OCI-LY3 (cell line): Measurements from ENCODE around the gene DPYD.

Source experiments
- H2AFZ ChIP-seq: fragments of 200-600, 300-600 bp; shearing (Covaris generic); 2 replicates; pipeline ENCODE4 v1.6.0; 2014; ENCODE audit warnings: antibody characterized with exemption, low read depth, low read length
- H3K27ac ChIP-seq: fragments of 200-600, 300-600 bp; sonication (generic); 2 replicates; pipeline ENCODE4 v1.5.1; 2014; ENCODE audit warnings: mild to moderate bottlenecking, low read length, moderate library complexity, mixed read lengths
- H3K27me3 ChIP-seq: fragments of 200-600, 300-600 bp; sonication (generic); 2 replicates; pipeline ENCODE4 v1.6.1; 2014; ENCODE audit warnings: low read depth, low read length, mixed read lengths
- H3K36me3 ChIP-seq: fragments of 200-600, 300-600 bp; sonication (generic); replicated peaks from 2 replicates; pipeline ENCODE3; 2014; ENCODE audit warnings: low read depth, low read length, mixed read lengths
- H3K4me1 ChIP-seq: fragments of 300-600, 200-600 bp; sonication (generic); 2 replicates; pipeline ENCODE4 v1.6.1; 2014; ENCODE audit warnings: low read length, mixed read lengths
- H3K4me2 ChIP-seq: fragments of 200-600, 300-600 bp; sonication (generic); 2 replicates; pipeline ENCODE4 v1.6.1; 2014; ENCODE audit warnings: low read length, mixed read lengths
- H3K4me3 ChIP-seq: fragments of 300-600, 200-600 bp; sonication (generic); 2 replicates; pipeline ENCODE4 v1.5.1; 2014; ENCODE audit warnings: antibody characterized with exemption, mild to moderate bottlenecking, low read length, moderate library complexity
- H3K79me2 ChIP-seq: fragments of 300-600, 200-600 bp; shearing (Covaris generic); 2 replicates; pipeline ENCODE4 v1.6.1; 2014; ENCODE audit warnings: mild to moderate bottlenecking, low read length, mixed read lengths
- H3K9ac ChIP-seq: fragments of 300-600, 200-600 bp; shearing (Covaris generic); 2 replicates; pipeline ENCODE4 v1.6.0; 2014; ENCODE audit warnings: mild to moderate bottlenecking, low read length, moderate library complexity
- H3K9me3 ChIP-seq: fragments of 200-600, 300-600 bp; shearing (Covaris generic); 2 replicates; pipeline ENCODE4 v1.6.1; 2014; ENCODE audit warnings: low read length, mixed read lengths; ENCODE audit not compliant: insufficient read depth
- H4K20me1 ChIP-seq: fragments of 200-600, 300-600 bp; sonication (generic); 2 replicates; pipeline ENCODE4 v1.6.1; 2016; ENCODE audit warnings: low read length, mixed read lengths; ENCODE audit not compliant: insufficient read depth
- CTCF ChIP-seq: fragments of 200-600, 300-600 bp; sonication (generic); IDR thresholded peaks from 2 replicates; pipeline ENCODE4 v1.5.1; 2014; ENCODE audit warnings: antibody characterized with exemption, low read length, low read depth
- EZH2phosphoT487 ChIP-seq: fragments of 200-600 bp; shearing (Covaris generic); IDR thresholded peaks from 2 replicates; pipeline ENCODE4 v1.6.1; 2018; ENCODE audit warnings: antibody characterized with exemption, mixed run types, low read depth

Gene DPYD

GRCh38 chr1:97901017-97901658 lies 19.7 kb downstream of the DPYD start:
- Histone ChIP-seq H3K4me1 (no peaks in the 10 kb centered on the region), H3K36me3 (no peaks in the 10 kb centered on the region), H3K27ac (no peak overlapping the region), H3K4me3 (no peak overlapping the region), H3K79me2 (no peaks in the 10 kb centered on the region), H3K9me3 (no peaks in the 10 kb centered on the region), H2AFZ (no peak overlapping the region), H3K4me2 (no peak overlapping the region), H3K9ac (no peak overlapping the region), H3K27me3 (no peaks in the 10 kb centered on the region), H4K20me1 (no peaks in the 10 kb centered on the region)
- TF ChIP-seq EZH2phosphoT487: no peak
- TF ChIP-seq CTCF: no peak

- no peak for TF ChIP-seq CTCF
- TF ChIP-seq EZH2phosphoT487: no peak
- H3K4me2 ChIP-seq: no peak overlapping the region
- no peak overlapping the region for H2AFZ ChIP-seq
- H3K9ac ChIP-seq: no peak overlapping the region
- no peak overlapping the region for H3K4me3 ChIP-seq
- H4K20me1 ChIP-seq: no peaks in the 10 kb centered on the region
- no peaks in the 10 kb centered on the region for H3K36me3 ChIP-seq
- no peaks in the 10 kb centered on the region for H3K9me3 ChIP-seq
- no peaks in the 10 kb centered on the region for H3K27me3 ChIP-seq
- no peaks in the 10 kb centered on the region for H3K79me2 ChIP-seq
- no peak overlapping the region for H3K27ac ChIP-seq
- H3K4me1 ChIP-seq: no peaks in the 10 kb centered on the region
These were observed 21.9 kb downstream of the DPYD start for GRCh38 chr1:97898948-97899347.

- no peaks in the 10 kb centered on the region for H3K4me1 ChIP-seq
- H3K9me3 ChIP-seq: no peaks in the 10 kb centered on the region
- H3K36me3 ChIP-seq: no peaks in the 10 kb centered on the region
- H2AFZ ChIP-seq: no peak overlapping the region
- H3K27ac ChIP-seq: no peak overlapping the region
- H3K4me2 ChIP-seq: no peak overlapping the region
- no peaks in the 10 kb centered on the region for H3K79me2 ChIP-seq
- H4K20me1 ChIP-seq: no peaks in the 10 kb centered on the region
- no peak overlapping the region for H3K9ac ChIP-seq
- TF ChIP-seq CTCF (no peak), EZH2phosphoT487 (no peak)
- H3K4me3 ChIP-seq: no peak overlapping the region
- no peaks in the 10 kb centered on the region for H3K27me3 ChIP-seq
These were observed 25.6 kb downstream of the DPYD start for GRCh38 chr1:97895278-97895677.

DNA sequence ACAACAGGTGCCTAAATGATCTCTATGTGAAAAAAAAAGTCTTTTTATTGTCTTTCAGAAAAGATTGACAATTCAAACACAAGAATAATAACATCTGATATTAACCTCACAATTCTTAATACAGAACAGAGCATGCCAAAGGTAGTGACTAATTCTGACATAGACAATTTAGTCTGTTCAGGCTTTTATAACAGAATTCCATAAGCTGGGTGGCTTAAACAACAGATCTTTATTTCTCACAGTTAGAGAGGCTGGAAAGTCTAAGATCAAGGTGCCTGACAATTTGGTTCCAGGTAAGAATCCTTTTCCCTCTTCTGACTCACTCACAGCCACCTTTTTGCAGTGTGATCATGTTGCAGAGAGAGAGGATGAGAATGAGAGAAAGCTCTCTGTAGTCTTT lies 27.0 kb downstream of the DPYD start:
- Histone ChIP-seq H2AFZ (no peak overlapping the region), H3K9me3 (no peaks in the 10 kb centered on the region), H3K36me3 (no peaks in the 10 kb centered on the region), H3K4me3 (no peak overlapping the region), H3K4me1 (no peaks in the 10 kb centered on the region), H4K20me1 (no peaks in the 10 kb centered on the region), H3K4me2 (no peak overlapping the region), H3K9ac (no peak overlapping the region), H3K27me3 (no peaks in the 10 kb centered on the region), H3K27ac (no peak overlapping the region), H3K79me2 (no peaks in the 10 kb centered on the region)
- TF ChIP-seq EZH2phosphoT487: no peak
- TF ChIP-seq CTCF: no peak
